ENCODE results near the gene ZGPAT.

ZGPAT gene

DNA sequence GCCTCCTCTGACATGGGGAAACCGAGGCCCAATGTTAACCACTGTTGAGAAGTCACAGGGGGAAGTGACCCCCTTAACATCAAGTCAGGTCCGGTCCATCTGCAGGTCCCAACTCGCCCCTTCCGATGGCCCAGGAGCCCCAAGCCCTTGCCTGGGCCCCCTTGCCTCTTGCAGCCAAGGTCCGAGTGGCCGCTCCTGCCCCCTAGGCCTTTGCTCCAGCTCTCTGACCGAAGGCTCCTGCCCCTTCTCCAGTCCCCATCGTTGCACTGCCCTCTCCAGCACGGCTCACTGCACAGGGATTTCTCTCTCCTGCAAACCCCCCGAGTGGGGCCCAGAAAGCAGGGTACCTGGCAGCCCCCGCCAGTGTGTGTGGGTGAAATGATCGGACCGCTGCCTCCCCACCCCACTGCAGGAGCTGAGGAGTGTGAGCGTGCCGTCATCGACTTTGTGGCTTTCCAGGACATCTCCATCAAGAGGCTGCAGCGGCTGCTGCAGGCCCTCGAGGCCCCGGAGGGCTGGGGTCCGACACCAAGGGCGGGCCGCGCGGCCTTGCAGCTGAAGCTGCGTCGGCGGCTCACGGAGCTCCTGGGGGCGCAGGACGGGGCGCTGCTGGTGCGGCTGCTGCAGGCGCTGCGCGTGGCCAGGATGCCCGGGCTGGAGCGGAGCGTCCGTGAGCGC is 9.8 kb upstream of the ZGPAT start:
- no peaks in the 10 kb centered on the region for H3K27me3 ChIP-seq (ENCODE audit: low read depth, low read length)

DNA sequence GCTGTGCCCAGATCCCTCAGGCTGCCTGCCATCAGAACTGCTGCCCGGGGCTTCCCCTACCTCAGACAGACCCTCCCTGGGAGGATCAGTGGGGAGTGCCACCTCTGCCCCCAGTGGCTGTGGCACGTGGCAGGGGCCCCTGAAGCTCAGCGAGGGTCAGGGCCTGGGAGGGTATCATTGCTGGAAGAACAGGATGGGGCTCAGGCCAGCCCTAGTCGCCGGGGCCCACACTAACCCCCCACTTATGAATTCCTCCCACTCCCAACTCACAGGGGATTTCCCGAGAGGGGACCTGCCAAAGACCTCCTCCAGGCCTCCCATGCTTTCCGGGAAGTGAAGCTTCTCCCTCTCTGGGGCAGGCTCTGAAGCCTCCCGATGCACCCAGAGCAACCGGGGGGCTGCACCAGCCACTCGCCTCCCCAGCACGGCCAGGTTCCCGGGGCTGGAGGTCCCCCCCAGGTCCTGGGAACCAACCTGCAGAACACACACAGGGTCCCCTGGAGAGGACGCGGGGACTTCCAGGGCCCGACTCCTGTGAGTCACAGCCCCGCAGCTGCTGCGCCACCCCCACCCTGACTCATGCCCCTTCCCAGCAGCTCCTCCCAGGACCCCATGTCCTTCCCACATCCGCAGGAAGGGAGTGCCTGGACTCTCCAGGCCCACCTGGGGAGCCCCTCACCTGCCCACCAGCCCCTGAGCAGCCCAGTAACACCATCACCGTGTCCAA is 8.9 kb upstream of the ZGPAT start:
- Histone ChIP-seq H3K27ac (ENCODE audit: low read length) (peak overlapping the region; percentile 48), H3K9me3 (ENCODE audit: insufficient read depth, low read length) (no peaks in the 10 kb centered on the region), H3K36me3 (replicated peaks; ENCODE audit: low read depth, low read length) (no peaks in the 10 kb centered on the region), H3K4me3 (ENCODE audit: low read length) (peak overlapping the region; percentile 34), H3K4me1 (ENCODE audit: low read length) (peaks cover 26% of the 10 kb centered on the region), H3K9ac (ENCODE audit: low read length) (peak overlapping the region; percentile 45; the same call in 1 of the 2 replicates), H3K27me3 (ENCODE audit: low read depth, low read length) (no peaks in the 10 kb centered on the region), H2AFZ (ENCODE audit: low read depth, low read length) (no peak overlapping the region), H4K20me1 (ENCODE audit: insufficient read depth, low read length) (no peaks in the 10 kb centered on the region), H3K79me2 (ENCODE audit: low read length) (no peaks in the 10 kb centered on the region), H3K4me2 (ENCODE audit: low read length) (peak overlapping the region; percentile 57)
- TF ChIP-seq, protein P1, sequence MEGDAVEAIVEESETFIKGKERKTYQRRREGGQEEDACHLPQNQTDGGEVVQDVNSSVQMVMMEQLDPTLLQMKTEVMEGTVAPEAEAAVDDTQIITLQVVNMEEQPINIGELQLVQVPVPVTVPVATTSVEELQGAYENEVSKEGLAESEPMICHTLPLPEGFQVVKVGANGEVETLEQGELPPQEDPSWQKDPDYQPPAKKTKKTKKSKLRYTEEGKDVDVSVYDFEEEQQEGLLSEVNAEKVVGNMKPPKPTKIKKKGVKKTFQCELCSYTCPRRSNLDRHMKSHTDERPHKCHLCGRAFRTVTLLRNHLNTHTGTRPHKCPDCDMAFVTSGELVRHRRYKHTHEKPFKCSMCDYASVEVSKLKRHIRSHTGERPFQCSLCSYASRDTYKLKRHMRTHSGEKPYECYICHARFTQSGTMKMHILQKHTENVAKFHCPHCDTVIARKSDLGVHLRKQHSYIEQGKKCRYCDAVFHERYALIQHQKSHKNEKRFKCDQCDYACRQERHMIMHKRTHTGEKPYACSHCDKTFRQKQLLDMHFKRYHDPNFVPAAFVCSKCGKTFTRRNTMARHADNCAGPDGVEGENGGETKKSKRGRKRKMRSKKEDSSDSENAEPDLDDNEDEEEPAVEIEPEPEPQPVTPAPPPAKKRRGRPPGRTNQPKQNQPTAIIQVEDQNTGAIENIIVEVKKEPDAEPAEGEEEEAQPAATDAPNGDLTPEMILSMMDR (IDR thresholded peaks at IDR 0.05; ENCODE audit: low read depth, low read length), result no peak
- no peak for TF ChIP-seq EZH2phosphoT487 (IDR thresholded peaks at IDR 0.05; ENCODE audit: low read depth)

More for the DNA sequence above, 9.8 kb upstream of the ZGPAT start:
- Histone ChIP-seq H4K20me1 (ENCODE audit: insufficient read depth, low read length) (no peaks in the 10 kb centered on the region), H3K27ac (ENCODE audit: low read length) (peak overlapping the region; percentile 48; the same call in 1 of the 2 replicates), H3K4me3 (ENCODE audit: low read length) (0 out of 2 replicates have a peak overlapping the region, but pooled peaks have one; percentile 34), H3K4me2 (ENCODE audit: low read length) (peak overlapping the region; percentile 57), H3K9me3 (ENCODE audit: insufficient read depth, low read length) (no peaks in the 10 kb centered on the region), H2AFZ (ENCODE audit: low read depth, low read length) (no peak overlapping the region), H3K4me1 (ENCODE audit: low read length) (peaks cover 26% of the 10 kb centered on the region), H3K9ac (ENCODE audit: low read length) (no peak overlapping the region), H3K79me2 (ENCODE audit: low read length) (no peaks in the 10 kb centered on the region), H3K36me3 (replicated peaks; ENCODE audit: low read depth, low read length) (no peaks in the 10 kb centered on the region)
- TF ChIP-seq, protein P1 (IDR thresholded peaks at IDR 0.05; ENCODE audit: low read depth, low read length), result no peak
- no peak for TF ChIP-seq EZH2phosphoT487 (IDR thresholded peaks at IDR 0.05; ENCODE audit: low read depth)

DNA sequence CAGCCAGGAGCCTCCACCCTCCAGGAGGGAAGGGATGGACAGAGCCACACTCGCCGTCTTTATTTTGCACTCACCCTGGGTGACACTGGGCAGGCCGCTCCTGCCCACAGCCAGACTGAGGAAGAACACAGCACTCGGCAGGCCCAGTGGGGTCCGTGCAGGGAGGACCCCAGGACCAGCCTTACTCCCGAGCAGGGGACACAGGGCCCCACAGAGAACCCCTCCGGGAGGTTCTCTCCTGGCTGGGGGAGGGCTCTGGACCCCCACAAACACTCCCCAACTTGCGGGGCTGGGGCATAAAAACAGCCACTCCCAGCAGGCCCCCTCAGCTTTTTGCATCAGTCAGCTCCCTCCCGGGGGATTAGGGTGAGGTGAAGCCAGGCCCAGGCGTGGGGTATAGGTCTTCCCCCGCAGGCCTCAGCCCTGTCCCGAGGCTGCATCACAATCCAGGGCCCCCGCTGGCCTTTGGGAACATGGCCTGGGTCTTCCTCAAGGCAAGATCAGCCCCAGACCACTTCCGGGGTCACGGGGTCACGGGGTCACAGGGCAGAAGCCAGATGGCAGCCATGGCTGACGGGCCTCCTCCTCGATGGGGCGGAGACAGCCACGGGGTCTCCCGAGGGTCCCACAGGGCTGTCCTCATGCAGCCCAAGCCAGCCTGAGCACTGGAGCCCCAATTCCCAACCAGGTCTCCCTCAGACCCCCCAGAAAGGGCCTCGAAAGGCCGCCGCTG is 8.2 kb upstream of the ZGPAT start:
- no peaks in the 10 kb centered on the region for H3K9me3 ChIP-seq (ENCODE audit: insufficient read depth, low read length)
- no peak overlapping the region for H2AFZ ChIP-seq (ENCODE audit: low read depth, low read length)
- H3K4me3 ChIP-seq (ENCODE audit: low read length), result peak overlapping the region; percentile 34; the same call in 1 of the 2 replicates
- no peak for TF ChIP-seq EZH2phosphoT487 (IDR thresholded peaks at IDR 0.05; ENCODE audit: low read depth)
- TF ChIP-seq, protein P1 (IDR thresholded peaks at IDR 0.05; ENCODE audit: low read depth, low read length), result no peak
- peak overlapping the region; percentile 45; the same call in 1 of the 2 replicates for H3K9ac ChIP-seq (ENCODE audit: low read length)
- H3K4me2 ChIP-seq (ENCODE audit: low read length), result peak overlapping the region; percentile 57
- H3K4me1 ChIP-seq (ENCODE audit: low read length), result peaks cover 26% of the 10 kb centered on the region
- no peaks in the 10 kb centered on the region for H3K79me2 ChIP-seq (ENCODE audit: low read length)
- no peaks in the 10 kb centered on the region for H3K27me3 ChIP-seq (ENCODE audit: low read depth, low read length)
- H3K27ac ChIP-seq (ENCODE audit: low read length), result peak overlapping the region; percentile 48
- H3K36me3 ChIP-seq (replicated peaks; ENCODE audit: low read depth, low read length), result no peaks in the 10 kb centered on the region
- no peaks in the 10 kb centered on the region for H4K20me1 ChIP-seq (ENCODE audit: insufficient read depth, low read length)
